HG03521 (cell line): ENCODE measurements around the gene PRMT1.
A peak's percentile ranks its signal among the peaks of the same experiment; 100 is the strongest.

Source experiments
- ATAC-seq: cut with Tn5 transposase; IDR thresholded peaks from one replicate; pipeline ENCODE4 v1.9.1; 2021; ENCODE audit warnings: mild to moderate bottlenecking, moderate library complexity; ENCODE audit not compliant: unreplicated experiment

The PRMT1 gene

GRCh38 chr19:49666120-49666444 lies 11.0 kb upstream of the PRMT1 start:
- no peak for ATAC-seq

- ATAC-seq: no peak
Measured at GRCh38 chr19:49667473-49667872, 9.6 kb upstream of the PRMT1 start.

DNA sequence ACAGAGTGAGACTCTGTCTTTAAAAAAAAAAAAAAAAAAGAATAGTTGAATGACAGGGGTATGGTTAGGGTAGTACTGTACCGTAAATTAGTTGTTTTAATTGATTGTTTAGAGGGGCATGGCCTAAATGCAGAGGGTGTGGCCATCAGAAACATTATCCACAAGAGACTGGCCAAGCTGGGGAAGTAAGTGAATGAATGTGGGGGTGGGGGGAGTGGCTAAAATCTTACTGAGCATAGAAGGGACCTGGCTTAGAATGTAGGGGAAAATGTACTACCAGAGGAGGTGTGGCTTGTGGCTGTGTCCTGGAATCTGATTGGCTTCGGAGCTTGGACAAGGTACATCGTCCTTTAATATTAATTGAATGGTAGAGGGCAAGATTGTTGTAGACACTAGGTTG lies 7.6 kb upstream of the PRMT1 start:
- ATAC-seq: no peak

DNA sequence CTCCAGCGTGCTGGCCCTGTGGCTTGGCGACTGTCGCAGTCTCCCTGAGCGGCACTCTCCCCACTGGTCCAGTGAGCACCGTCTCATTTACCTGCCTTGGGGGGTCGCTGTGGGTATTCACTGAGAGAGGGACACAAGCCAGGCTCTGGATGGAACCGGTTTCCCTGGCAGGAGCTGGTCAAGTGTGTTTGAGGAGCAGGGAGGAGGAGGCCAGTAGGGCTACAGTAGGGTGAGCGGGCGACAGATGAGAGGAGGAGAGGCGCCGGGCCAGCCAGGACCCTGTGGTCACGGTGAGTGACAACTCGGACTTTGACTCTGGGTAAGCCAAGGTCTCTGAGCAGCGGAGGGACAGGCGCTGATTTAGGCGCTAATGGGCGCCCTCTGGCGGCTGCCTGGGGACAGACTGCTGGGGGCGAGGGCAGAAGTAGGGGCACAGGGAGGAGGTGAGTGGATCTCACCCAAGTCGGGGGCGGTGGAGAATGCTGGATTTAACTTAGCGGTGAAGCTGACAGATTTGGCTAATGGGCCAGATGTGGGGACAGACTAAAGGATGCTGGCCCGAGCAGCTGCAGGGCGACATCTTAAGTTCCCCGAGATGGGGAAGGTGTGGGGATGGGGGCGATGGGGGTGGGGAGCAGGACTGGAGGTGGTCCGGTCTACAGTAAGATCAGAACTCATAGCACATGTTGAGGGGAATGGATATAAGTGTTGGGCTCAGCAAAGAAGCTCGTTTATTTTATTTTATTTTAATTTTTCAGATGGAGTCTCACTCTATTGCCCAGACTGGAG lies 4.7 kb upstream of the PRMT1 start:
- ATAC-seq: no peak

- peak; percentile 14 for ATAC-seq
Measured at GRCh38 chr19:49676136-49676783, 811 bp upstream of the PRMT1 start.

- peak; percentile 65 for ATAC-seq
Measured at GRCh38 chr19:49676784-49677230, 264 bp upstream of the PRMT1 start.

DNA sequence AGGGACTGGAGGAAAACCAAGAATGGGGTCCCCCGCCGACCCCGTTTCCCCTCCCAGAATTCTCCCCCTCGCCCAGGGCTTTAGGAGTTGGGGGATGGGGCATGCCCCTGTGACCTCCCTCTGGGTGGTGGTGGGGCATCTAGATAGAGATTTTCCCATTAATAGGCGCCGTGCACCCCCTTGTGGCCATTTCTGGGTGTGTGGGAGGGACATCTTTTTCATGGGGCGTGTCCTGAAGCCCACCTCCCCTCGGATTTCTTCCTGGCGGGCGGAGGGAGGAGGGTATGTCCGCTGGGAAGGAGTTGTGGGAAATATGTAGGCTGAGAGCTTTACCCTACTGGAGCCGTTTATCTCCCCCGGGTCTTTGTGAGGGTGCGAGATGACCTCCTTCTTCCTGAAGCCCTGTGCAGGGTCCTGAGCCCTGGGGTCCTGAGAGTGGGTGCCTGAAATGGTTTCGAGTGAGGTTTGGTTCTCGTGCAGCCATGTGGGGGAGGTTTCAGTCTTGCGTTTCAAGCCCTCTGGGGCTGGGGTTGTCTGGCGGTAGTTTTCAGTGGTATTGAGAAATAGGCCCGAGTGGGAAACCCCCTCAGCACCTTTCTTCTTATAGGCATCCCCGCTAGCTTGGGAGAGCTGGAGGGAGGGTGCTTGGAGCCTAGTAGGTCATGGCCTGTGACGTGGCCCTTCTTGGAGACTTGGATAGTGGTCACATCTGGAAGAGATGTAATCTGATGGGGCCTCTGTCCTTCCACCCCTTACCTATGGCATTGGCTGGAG lies 1.0 kb downstream of the PRMT1 start:
- no peak for ATAC-seq

DNA sequence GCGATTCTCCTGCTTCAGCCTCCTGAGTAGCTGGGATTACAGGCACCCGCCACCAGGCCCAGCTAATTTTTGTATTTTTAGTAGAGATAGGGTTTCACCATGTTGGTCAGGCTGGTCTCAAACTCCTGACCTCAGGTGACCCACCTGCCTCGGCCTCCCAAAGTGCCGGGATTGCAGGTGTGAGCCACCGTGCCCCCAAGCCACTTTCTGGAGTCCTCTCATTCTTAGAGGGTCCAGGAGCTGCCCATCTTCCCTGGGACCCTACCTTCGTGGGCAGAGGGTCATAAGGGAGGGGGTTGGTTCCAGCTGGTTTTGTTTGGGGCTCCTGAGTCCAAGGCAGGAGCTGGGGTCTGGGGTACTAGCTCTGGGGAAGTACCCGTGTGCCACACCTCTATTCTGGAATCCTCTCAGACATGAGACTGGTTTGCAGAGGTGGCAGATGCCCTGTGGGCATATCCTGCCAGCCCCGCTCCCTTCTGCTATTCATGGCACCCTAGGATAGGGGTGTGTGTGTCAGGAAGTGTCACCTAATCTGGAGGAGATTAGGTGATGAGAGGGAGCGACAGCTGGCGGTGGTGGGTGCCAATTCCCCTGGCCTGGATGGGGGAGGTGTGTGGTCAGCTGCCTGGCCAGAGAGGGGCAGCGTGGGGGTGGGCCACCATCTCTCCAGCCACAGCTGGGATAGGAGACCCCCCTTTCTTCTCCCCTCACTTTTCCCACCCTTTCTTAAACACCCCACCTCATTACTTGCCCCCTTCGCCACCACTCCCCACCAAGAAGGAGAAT lies 2.1 kb downstream of the PRMT1 start:
- ATAC-seq: no peak

DNA sequence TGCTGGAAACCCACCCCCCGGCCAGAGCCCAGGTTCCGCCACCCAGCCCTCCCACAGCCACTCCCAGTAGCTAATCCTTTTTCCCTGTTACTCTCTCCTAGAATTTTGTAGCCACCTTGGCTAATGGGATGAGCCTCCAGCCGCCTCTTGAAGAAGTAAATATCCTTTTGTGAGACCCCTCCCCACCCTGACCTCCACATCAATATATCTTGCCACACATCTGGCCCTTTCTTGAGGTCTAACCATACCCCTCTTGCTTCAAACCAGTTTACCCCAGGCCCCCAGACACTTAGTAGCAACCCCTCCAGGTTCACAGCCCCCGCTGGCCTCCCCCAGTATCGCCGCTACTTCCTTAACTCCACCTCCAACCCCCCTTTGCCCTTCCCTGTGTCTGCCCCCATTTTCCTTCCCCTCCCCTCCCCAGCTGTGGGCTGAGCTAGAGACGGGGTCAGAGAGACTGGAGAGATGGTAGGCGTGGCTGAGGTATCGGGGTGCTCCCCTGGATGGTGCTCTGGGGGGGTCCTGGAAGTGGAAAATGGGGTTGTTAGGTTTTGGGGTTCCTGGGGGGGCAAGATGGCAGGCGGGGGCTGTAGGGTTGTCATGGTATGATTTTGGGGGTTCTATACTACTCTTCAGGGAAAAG lies 2.8 kb downstream of the PRMT1 start:
- no peak for ATAC-seq

DNA sequence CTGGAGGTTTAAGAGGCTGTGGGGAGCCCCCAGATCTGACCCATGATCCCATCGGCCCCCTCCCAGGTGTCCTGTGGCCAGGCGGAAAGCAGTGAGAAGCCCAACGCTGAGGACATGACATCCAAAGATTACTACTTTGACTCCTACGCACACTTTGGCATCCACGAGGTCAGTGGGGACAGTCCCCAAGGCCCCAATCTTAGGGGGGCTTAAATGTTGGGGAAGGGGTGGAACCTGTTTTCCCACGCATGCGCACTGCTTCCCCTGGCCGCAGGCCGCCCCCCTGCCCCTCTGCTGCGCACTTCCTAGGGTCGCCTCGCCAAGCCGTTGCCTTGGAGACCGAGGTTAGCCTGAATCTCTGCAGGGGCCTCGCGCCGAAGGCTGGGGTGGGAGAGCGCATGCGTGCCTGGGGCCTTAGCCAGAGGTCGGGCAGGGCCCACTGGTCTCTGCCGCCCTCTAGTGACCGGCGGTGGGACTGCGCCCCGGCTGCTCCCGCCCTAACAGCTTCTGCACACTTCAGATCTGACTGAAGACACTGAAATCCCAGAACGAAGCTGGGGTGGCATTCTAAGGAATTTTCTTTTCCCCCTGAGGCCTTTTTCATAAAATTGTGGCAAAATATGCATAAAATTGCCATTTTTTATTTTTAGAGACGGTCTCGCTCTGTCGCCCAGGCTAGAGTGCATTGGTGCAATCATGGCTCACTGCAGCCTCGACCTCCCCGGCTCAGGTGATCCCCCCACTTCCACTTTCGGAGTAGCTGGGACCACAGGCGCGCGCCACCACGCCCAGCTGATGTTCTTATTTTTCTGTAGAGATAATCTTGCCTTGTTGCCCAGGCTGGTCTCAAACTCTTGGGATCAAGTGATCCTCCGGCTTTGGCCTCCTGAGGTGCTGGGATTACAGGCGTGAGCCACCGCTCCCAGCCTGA lies 3.6 kb downstream of the PRMT1 start:
- no peak for ATAC-seq

DNA sequence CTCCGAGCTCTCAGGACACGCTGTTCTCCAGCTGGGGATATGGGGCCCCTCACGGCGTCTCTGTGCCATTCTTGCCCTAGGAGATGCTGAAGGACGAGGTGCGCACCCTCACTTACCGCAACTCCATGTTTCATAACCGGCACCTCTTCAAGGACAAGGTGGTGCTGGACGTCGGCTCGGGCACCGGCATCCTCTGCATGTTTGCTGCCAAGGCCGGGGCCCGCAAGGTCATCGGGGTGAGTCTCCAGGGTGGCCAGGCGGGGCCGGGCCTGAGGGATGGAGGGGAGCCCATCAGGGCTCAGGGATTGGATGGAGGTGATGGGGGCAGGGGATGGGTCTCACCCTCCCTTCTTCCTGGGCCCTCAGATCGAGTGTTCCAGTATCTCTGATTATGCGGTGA lies 4.8 kb downstream of the PRMT1 start:
- ATAC-seq: no peak

GRCh38 chr19:49682274-49682673 lies 5.2 kb downstream of the PRMT1 start:
- no peak for ATAC-seq

GRCh38 chr19:49683814-49684250 lies 6.8 kb downstream of the PRMT1 start:
- no peak for ATAC-seq

- no peak for ATAC-seq
Measured at GRCh38 chr19:49684251-49684982, 7.3 kb downstream of the PRMT1 start.

GRCh38 chr19:49684983-49685553 lies 8.0 kb downstream of the PRMT1 start:
- ATAC-seq: no peak

DNA sequence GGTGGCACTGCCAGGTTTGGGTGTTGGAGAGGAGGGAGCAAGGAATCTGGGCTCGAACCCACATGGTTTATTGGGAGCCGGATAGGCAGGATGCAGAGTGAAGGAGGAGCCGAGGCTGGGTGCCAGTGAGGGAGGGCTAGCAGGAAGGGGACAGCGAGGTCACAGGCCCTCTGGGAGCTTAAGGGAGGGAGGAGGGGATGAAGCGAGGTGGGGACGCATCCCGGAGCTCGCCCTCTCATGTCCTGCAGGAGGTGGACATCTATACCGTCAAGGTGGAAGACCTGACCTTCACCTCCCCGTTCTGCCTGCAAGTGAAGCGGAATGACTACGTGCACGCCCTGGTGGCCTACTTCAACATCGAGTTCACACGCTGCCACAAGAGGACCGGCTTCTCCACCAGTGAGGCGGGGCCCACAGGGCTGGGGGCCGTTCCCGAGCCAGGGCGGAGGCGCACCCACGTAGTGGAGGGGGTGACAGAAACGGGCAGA lies 8.8 kb downstream of the PRMT1 start:
- ATAC-seq: no peak

- ATAC-seq: no peak
Measured at GRCh38 chr19:49686503-49687088, 9.5 kb downstream of the PRMT1 start.

GRCh38 chr19:49687150-49687549 lies 10.1 kb downstream of the PRMT1 start:
- ATAC-seq: no peak
